Right cardiac atrium (tissue), 5 donors: ENCODE data around the gene MFSD11. TPM values are rescaled to one million over a fixed set of nuclear protein-coding genes. Genes with fewer than 3 reads are reported as not detected.
"Not testable (repeated sequence)": the region's sequence is repeated elsewhere in the genome, so short reads cannot be mapped to it uniquely, and the experiment has no call there.

Experiments used
- ATAC-seq, 2 donors: fragments of 200-7000 bp; cut with Tn5 transposase; one replicate each; pipeline versions ENCODE4 v1.8.0 to v1.9.1; 2020; ENCODE audit warnings: moderate library complexity in 2 of 2, mild to moderate bottlenecking in 1 of 2
- DNase-seq, 3 donors: peaks; one replicate each; pipeline ENCODE4 v3.0.0-alpha.2; 2020
- H3K27ac ChIP-seq: one replicate; pipeline ENCODE4 v1.5.1; 2013; ENCODE audit warnings: mild to moderate bottlenecking, low read length, control low read depth, moderate library complexity
- H3K27me3 ChIP-seq: one replicate; pipeline ENCODE4 v1.6.1; 2013; ENCODE audit not compliant: control insufficient read depth, insufficient read depth
- H3K4me1 ChIP-seq: one replicate; pipeline ENCODE4 v1.6.1; 2013; ENCODE audit warnings: low read length; ENCODE audit not compliant: control insufficient read depth, insufficient read depth
- H3K4me3 ChIP-seq: one replicate; pipeline ENCODE4 v1.5.1; 2013; ENCODE audit warnings: low read length, control low read depth
- H3K9me3 ChIP-seq: one replicate; pipeline ENCODE4 v1.6.1; 2013; ENCODE audit warnings: low read length; ENCODE audit not compliant: control insufficient read depth
- WGBS: extraction: QIAGEN DNeasy Blood & Tissue Kit; methylation state at CpG from one replicate; pipeline ENCODE4 v1.1.7; 2013; 5-methylcytosine and 5-hydroxymethylcytosine counted together
- intact Hi-C, 4 donors: fragments of 100-400 bp; cut with DNase I; formaldehyde crosslinking; loops; one replicate each; pipeline versions ENCODE4 v1.11.0 to v1.14.0; 2022 to 2023
- polyA plus RNA-seq: library from polyadenylated mRNA; stranded (reverse); fragments of 200-250 nt; gene quantifications from one replicate; pipeline ENCODE4 v1.2.3, GENCODE V29; 2013
- total RNA-seq, 4 donors: library from RNA; stranded (reverse); fragmentation: NEBNext Ultra II Directional; extraction: Animal tissue kit (Norgen Biotek cat#: 25700); gene quantifications; one replicate each; pipeline ENCODE4 v1.2.1, GENCODE V29; 2021
- donor health status: healthy with polysubstance abuse.
- donor health status: DM: no; HTN: yes; CAD: no.
- donor health status: DM: no; HTN: no; CAD: no.
- donor health status: DM: no; HTN: yes; CAD: no; lungs with severe emphysema.
- donor health status: DM: yes; HTN: yes; CAD: no.

Gene MFSD11
- total and polyA plus RNA-seq, 5 donors, result 16.2 to 40.2 (median 31.2) TPM

- H3K9me3 ChIP-seq, ATAC-seq, intact Hi-C loops, H3K27ac ChIP-seq, H3K27me3 ChIP-seq, DNase-seq, H3K4me1 ChIP-seq: not testable (repeated sequence)
- H3K4me3 ChIP-seq, result peak overlapping the region; percentile 1
- WGBS, result 80% methylated on average over 17 of the region's 17 CpGs
Observed at GRCh38 chr17:76739568-76740115, 1.7 kb downstream of the MFSD11 start.

- DNase-seq (peak in 1 of 3 donors; percentile 61), ATAC-seq (no peak)
- Histone ChIP-seq H3K27me3 (no peaks in the 10 kb centered on the region), H3K4me3 (no peak overlapping the region), H3K4me1 (no peaks in the 10 kb centered on the region), H3K27ac (peak overlapping the region; percentile 32), H3K9me3 (no peaks in the 10 kb centered on the region)
- 48% methylated on average over 5 of the region's 5 CpGs for WGBS
- intact Hi-C loops, result no loop called here
Observed at GRCh38 chr17:76740329-76741118, 2.6 kb downstream of the MFSD11 start.

DNA sequence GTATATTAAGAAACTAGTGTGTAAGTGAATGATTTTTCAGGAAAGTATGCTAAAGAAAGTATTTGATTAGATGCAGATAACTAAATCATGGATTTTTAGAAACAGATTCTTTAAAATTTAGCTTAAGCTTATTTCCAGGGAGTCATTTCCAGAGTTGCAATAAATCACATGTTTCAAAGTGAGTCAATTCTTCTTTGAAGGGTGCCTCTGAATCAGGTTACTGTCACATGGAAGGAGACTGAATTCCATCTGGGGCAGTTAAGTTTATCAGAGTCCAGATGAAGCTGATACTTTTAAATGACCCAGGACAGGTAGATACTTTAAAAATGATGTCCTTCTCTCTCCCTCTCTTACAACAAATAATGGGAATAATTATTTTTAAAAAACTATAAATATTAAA is 5.0 kb downstream of the MFSD11 start:
- intact Hi-C loops, result no loop called here
- no peaks in the 10 kb centered on the region for H3K9me3 ChIP-seq
- no peaks in the 10 kb centered on the region for H3K27me3 ChIP-seq
- H3K4me1 ChIP-seq, result peaks cover 2% of the 10 kb centered on the region
- DNase-seq, result no peak
- no peak for ATAC-seq
- no peak overlapping the region for H3K4me3 ChIP-seq
- H3K27ac ChIP-seq, result no peak overlapping the region

DNA sequence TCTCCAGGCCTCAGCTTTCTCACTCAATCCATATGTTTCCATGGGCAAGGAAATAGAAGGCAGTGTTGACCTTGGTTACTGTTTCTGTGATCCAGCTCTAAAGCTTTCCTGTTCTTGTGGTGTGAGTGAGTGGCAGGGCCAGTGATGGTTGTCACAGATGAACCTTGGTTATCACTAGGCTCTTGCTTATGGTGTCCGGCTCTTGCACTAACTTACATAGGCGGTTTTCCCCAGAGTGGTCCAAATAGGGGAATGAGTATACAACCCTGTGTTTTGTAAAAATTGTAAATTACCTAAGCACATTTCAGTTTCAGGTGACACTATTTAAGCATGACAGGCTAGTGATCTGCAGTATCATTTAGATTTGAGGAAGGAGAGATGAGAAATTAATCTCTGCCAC is 6.8 kb downstream of the MFSD11 start:
- 80% methylated on average over 2 of the region's 2 CpGs for WGBS
- ATAC-seq (no peak), DNase-seq (no peak)
- intact Hi-C loops, result no loop called here
- Histone ChIP-seq H3K4me1 (peaks cover 2% of the 10 kb centered on the region), H3K27ac (peak overlapping the region; percentile 85), H3K27me3 (no peaks in the 10 kb centered on the region), H3K9me3 (no peaks in the 10 kb centered on the region), H3K4me3 (no peak overlapping the region)

GRCh38 chr17:76745785-76746184 is 7.9 kb downstream of the MFSD11 start:
- H3K4me1 ChIP-seq, ATAC-seq, intact Hi-C loops, H3K4me3 ChIP-seq, H3K9me3 ChIP-seq, H3K27ac ChIP-seq, DNase-seq, H3K27me3 ChIP-seq: not testable (repeated sequence)
- 97% methylated on average over 6 of the region's 6 CpGs for WGBS

- 45% methylated on average over 9 of the region's 9 CpGs for WGBS
- no peak overlapping the region for H3K4me3 ChIP-seq
- intact Hi-C loops, result no loop called here
- H3K27ac ChIP-seq, result peak overlapping the region; percentile 79
- peaks cover 2% of the 10 kb centered on the region for H3K4me1 ChIP-seq
- H3K9me3 ChIP-seq, result no peaks in the 10 kb centered on the region
- H3K27me3 ChIP-seq, result no peaks in the 10 kb centered on the region
- ATAC-seq, result peak; percentile 58 to 87
- peak; percentile 53 to 69 (median 69) for DNase-seq
Observed at GRCh38 chr17:76747716-76748363, 9.9 kb downstream of the MFSD11 start.

DNA sequence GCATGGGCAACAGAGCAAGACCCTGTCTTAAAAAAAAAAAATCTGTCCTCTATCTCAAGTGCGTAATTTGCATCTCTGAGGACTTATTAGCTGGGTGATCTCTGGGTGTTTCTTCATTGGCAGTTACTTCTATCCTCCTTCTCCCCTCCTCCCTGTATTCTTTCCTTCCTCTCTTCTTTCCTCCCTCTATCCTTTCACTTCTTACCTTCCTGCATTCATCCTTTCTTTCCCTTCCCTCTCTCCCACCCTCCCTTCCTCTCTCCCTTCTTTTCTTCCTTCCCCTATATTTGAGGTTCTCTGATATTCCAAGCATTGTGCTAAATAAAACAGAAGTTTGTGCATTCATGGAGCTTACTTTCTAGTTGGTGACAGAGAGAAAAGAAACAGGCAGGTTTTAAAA is 10.7 kb downstream of the MFSD11 start:
- Histone ChIP-seq H3K9me3 (no peaks in the 10 kb centered on the region), H3K4me3 (no peak overlapping the region), H3K27me3 (no peaks in the 10 kb centered on the region), H3K4me1 (peaks cover 2% of the 10 kb centered on the region), H3K27ac (peak overlapping the region; percentile 67)
- 100% methylated on average over 1 of the region's 1 CpG for WGBS
- no peak for DNase-seq
- ATAC-seq, result no peak
- intact Hi-C loops, result no loop called here

- no peak for ATAC-seq
- 84% methylated on average over 3 of the region's 3 CpGs for WGBS
- intact Hi-C loops, result no loop called here
Observed at GRCh38 chr17:76751416-76751993, 13.6 kb downstream of the MFSD11 start.

GRCh38 chr17:76752006-76752405 is 14.1 kb downstream of the MFSD11 start:
- H3K27ac ChIP-seq, result no peak overlapping the region
- intact Hi-C loops, result no loop called here
- 80% methylated on average over 4 of the region's 4 CpGs for WGBS
- peaks cover 2% of the 10 kb centered on the region for H3K4me1 ChIP-seq
- DNase-seq (no peak), ATAC-seq (no peak)
- no peaks in the 10 kb centered on the region for H3K9me3 ChIP-seq
- H3K4me3 ChIP-seq, result no peak overlapping the region
- no peaks in the 10 kb centered on the region for H3K27me3 ChIP-seq

More at GRCh38 chr17:76751416-76751993, 13.6 kb downstream of the MFSD11 start:
- Histone ChIP-seq H3K9me3 (no peaks in the 10 kb centered on the region), H3K4me3 (no peak overlapping the region), H3K4me1 (peaks cover 2% of the 10 kb centered on the region), H3K27me3 (no peaks in the 10 kb centered on the region), H3K27ac (no peak overlapping the region)
- DNase-seq, result no peak

DNA sequence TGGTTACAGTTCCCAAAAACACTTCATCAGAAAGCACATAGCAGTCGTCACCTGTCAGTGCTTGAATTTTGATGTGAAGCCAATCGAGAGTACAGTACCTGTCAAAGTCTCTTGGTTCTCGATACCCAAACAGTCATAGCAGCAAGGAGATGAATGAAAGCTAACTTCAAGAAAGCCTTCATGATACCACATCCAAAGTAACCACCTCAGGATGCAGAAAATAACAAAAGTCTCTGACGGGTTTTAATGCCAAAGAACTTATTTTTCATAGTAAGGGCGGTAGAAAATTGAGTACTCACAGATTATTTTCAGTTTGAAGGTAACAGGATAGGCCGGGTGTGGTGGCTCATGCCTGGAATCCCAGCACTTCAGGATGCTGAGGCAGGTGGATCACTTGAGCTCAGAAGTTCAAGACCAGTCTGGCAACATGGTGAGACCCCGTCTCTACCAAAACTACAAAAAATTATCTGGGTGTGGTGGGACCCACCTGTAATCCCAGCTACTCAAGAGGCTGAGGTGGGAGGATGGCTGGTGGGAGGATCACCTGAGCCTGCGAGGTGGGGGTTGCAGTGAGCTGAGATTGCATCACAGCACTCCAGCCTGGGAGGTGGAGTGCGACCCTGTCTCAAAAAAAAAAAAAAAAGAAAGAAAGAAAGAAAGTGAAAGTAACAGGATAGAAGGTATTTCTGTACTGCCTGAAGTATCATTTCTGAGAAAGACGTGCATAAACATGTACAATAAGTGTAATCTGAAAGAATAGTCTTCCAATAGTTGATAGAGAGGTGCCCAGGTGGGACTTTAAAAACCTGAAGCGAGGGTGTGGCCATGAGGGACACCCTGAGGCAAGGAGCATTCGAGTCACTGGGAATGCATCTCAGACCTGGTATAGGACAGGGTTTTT is 15.4 kb downstream of the MFSD11 start:
- Histone ChIP-seq H3K27me3 (no peaks in the 10 kb centered on the region), H3K9me3 (no peaks in the 10 kb centered on the region), H3K4me1 (no peaks in the 10 kb centered on the region), H3K27ac (no peak overlapping the region), H3K4me3 (no peak overlapping the region)
- 84% methylated on average over 12 of the region's 12 CpGs for WGBS
- ATAC-seq (no peak), DNase-seq (no peak)
- intact Hi-C loops, result no loop called here
